H1 (cell line): ENCODE data around the gene DZIP1L. TPM values are rescaled to one million over a fixed set of nuclear protein-coding genes. Genes with fewer than 3 reads are reported as not detected.

ENCODE experiments used
- CTCF ChIA-PET: fragments of 300-600 bp; sonication (Branson Sonifier 250); formaldehyde crosslinking; loops from one replicate; lab custom pipeline; 2021; ENCODE audit not compliant: partially characterized antibody; lab: Charles Lee
- POLR2A ChIA-PET: fragments of 300-600 bp; sonication (Branson Sonifier 250); formaldehyde crosslinking; loops from one replicate; lab custom pipeline; 2021; ENCODE audit warnings: inconsistent platforms; ENCODE audit not compliant: partially characterized antibody; lab: Charles Lee
- DNase-seq, 2 experiments: peaks; one replicate each; pipeline versions ENCODE4 v3.0.0 to v3.0.0-alpha.2; 2010 to 2022; ENCODE audit warnings: low spot score in 2 of 2, low read depth in 1 of 2, mixed read lengths in 1 of 2
- FAIRE-seq: peaks from 2 replicates; lab custom pipeline; 2011; peaks lifted over from hg19 to GRCh38; lab: Jason Lieb, UNC
- H2AFZ ChIP-seq: 2 replicates; pipeline ENCODE4 v1.8.1; 2012; ENCODE audit warnings: low read length, inconsistent platforms
- H2AK5ac ChIP-seq: 2 replicates; pipeline ENCODE4 v1.6.1; 2013; ENCODE audit warnings: low read depth, low read length
- H2BK120ac ChIP-seq: replicated peaks from 2 replicates; pipeline ENCODE3; 2013; ENCODE audit warnings: low read depth, low read length, inconsistent platforms
- H2BK12ac ChIP-seq: 2 replicates; pipeline ENCODE4 v1.6.1; 2013; ENCODE audit warnings: low read depth, low read length
- H2BK15ac ChIP-seq: 2 replicates; pipeline ENCODE4 v1.6.1; 2013; ENCODE audit warnings: low read length
- H2BK20ac ChIP-seq: 2 replicates; pipeline ENCODE4 v1.6.1; 2013; ENCODE audit warnings: low read length
- H2BK5ac ChIP-seq: 2 replicates; pipeline ENCODE4 v1.6.1; 2013; ENCODE audit warnings: low read depth, low read length
- H3K14ac ChIP-seq: 2 replicates; pipeline ENCODE4 v1.6.1; 2013; ENCODE audit warnings: inconsistent platforms; ENCODE audit not compliant: insufficient read length
- H3K18ac ChIP-seq: 2 replicates; pipeline ENCODE4 v1.6.1; 2013; ENCODE audit warnings: low read length; ENCODE audit errors: extremely low read depth
- H3K23ac ChIP-seq: 2 replicates; pipeline ENCODE4 v1.6.1; 2013; ENCODE audit warnings: inconsistent platforms; ENCODE audit not compliant: insufficient read length
- H3K23me2 ChIP-seq: 2 replicates; pipeline ENCODE4 v1.6.1; 2013; ENCODE audit warnings: low read depth, low read length
- H3K27ac ChIP-seq: 2 replicates; pipeline ENCODE4 v1.6.1; 2011; ENCODE audit warnings: low read depth, low read length, inconsistent platforms
- H3K27me3 ChIP-seq, 4 experiments: replicated peaks in 1 of 4; 1 replicate in 1 of 4; 2 replicates in 3 of 4; pipeline versions ENCODE4 v1.6.1 to v1.8.1; 2011 to 2013; ENCODE audit warnings: low read length in 3 of 4, mild to moderate bottlenecking in 3 of 4, inconsistent platforms in 2 of 4, mixed read lengths in 2 of 4, moderate library complexity in 1 of 4; ENCODE audit not compliant: control insufficient read depth in 3 of 4, insufficient read depth in 3 of 4; ENCODE audit errors: extremely low read depth in 1 of 4
- H3K36me3 ChIP-seq, 4 experiments: 2 replicates each; pipeline versions ENCODE4 v1.6.1 to v1.8.1; 2011 to 2013; ENCODE audit warnings: mild to moderate bottlenecking in 4 of 4, low read length in 3 of 4, moderate library complexity in 2 of 4, control low read depth in 1 of 4, inconsistent platforms in 1 of 4; ENCODE audit not compliant: insufficient read depth in 4 of 4, control insufficient read depth in 2 of 4
- H3K4ac ChIP-seq: replicated peaks from 2 replicates; pipeline ENCODE3; 2013; ENCODE audit warnings: low read length, low read depth, mixed read lengths, inconsistent platforms; ENCODE audit not compliant: insufficient read length
- H3K4me1 ChIP-seq, 4 experiments: replicated peaks in 1 of 4; 1 replicate in 1 of 4; 2 replicates in 3 of 4; pipeline versions ENCODE4 v1.6.1 to v1.8.1; 2011 to 2013; ENCODE audit warnings: low read length in 3 of 4, inconsistent platforms in 2 of 4, mixed read lengths in 1 of 4; ENCODE audit not compliant: insufficient read depth in 4 of 4, control insufficient read depth in 3 of 4
- H3K4me2 ChIP-seq, 2 experiments: 2 replicates each; pipeline versions ENCODE4 v1.6.1 to v1.8.1; 2011 to 2013; ENCODE audit warnings: low read depth in 2 of 2, low read length in 2 of 2, control low read depth in 1 of 2, inconsistent platforms in 1 of 2, mild to moderate bottlenecking in 1 of 2; ENCODE audit not compliant: insufficient read depth in 1 of 2
- H3K4me3 ChIP-seq, 4 experiments: fragments of 200-600, 300-600 bp in 1 of 4; sonication (generic), shearing (Covaris generic), sonication (Bioruptor Twin) in 1 of 4; 2 replicates each; pipeline versions ENCODE4 v1.5.1 to v1.8.1; 2011 to 2016; ENCODE audit warnings: low read length in 4 of 4, low read depth in 3 of 4, control low read depth in 2 of 4, inconsistent platforms in 2 of 4, mild to moderate bottlenecking in 2 of 4, mixed read lengths in 1 of 4, moderate library complexity in 1 of 4; ENCODE audit not compliant: insufficient read depth in 2 of 4; ENCODE audit errors: extremely low read depth in 1 of 4
- H3K56ac ChIP-seq: replicated peaks from 2 replicates; pipeline ENCODE3; 2013; ENCODE audit warnings: low read depth, mild to moderate bottlenecking, mixed read lengths, low read length, inconsistent platforms; ENCODE audit not compliant: insufficient read length
- H3K79me1 ChIP-seq: 2 replicates; pipeline ENCODE4 v1.6.1; 2013; ENCODE audit warnings: low read depth, low read length, control low read depth
- H3K79me2 ChIP-seq, 2 experiments: 2 replicates each; pipeline versions ENCODE4 v1.6.1 to v1.8.1; 2012 to 2013; ENCODE audit warnings: low read length in 2 of 2, mild to moderate bottlenecking in 2 of 2, inconsistent platforms in 1 of 2; ENCODE audit not compliant: insufficient read depth in 2 of 2, control insufficient read depth in 1 of 2
- H3K9ac ChIP-seq, 4 experiments: replicated peaks in 1 of 4; 1 replicate in 1 of 4; 2 replicates in 3 of 4; pipeline versions ENCODE4 v1.6.1 to v1.8.1; 2011 to 2013; ENCODE audit warnings: low read depth in 3 of 4, low read length in 3 of 4, control low read depth in 2 of 4, mild to moderate bottlenecking in 2 of 4, moderate library complexity in 2 of 4, inconsistent platforms in 1 of 4; ENCODE audit errors: extremely low read depth in 1 of 4
- H3K9me3 ChIP-seq, 2 experiments: 2 replicates each; pipeline versions ENCODE4 v1.6.1 to v1.8.1; 2012 to 2013; ENCODE audit warnings: mild to moderate bottlenecking in 2 of 2, moderate library complexity in 2 of 2, control low read depth in 1 of 2, inconsistent platforms in 1 of 2, low read depth in 1 of 2, low read length in 1 of 2, mixed read lengths in 1 of 2; ENCODE audit not compliant: insufficient read depth in 2 of 2
- H4K20me1 ChIP-seq, 2 experiments: replicated peaks in 1 of 2; 2 replicates each; pipeline versions ENCODE3 to v1.8.1; 2011 to 2013; ENCODE audit warnings: inconsistent platforms in 2 of 2, low read length in 2 of 2, mild to moderate bottlenecking in 1 of 2; ENCODE audit not compliant: insufficient read depth in 2 of 2, control insufficient read depth in 1 of 2
- H4K5ac ChIP-seq: 2 replicates; pipeline ENCODE4 v1.6.1; 2013; ENCODE audit warnings: low read length, low read depth, mixed read lengths, inconsistent platforms; ENCODE audit not compliant: insufficient read length
- H4K8ac ChIP-seq: 2 replicates; pipeline ENCODE4 v1.8.0; 2013; ENCODE audit warnings: mild to moderate bottlenecking, moderate library complexity, low read length, inconsistent platforms; ENCODE audit not compliant: insufficient read depth; ENCODE audit errors: extremely low read depth
- H4K91ac ChIP-seq: replicated peaks from 2 replicates; pipeline ENCODE3; 2013; ENCODE audit warnings: low read length, mixed read lengths, inconsistent platforms; ENCODE audit not compliant: insufficient read length
- FOSL1 ChIP-seq: IDR thresholded peaks from 2 replicates; pipeline ENCODE4 v1.6.1; 2011; ENCODE audit warnings: mild to moderate bottlenecking, low read depth, low read length, moderate library complexity; ENCODE audit not compliant: insufficient read depth
- KDM1A ChIP-seq: fragments of 200-600, 300-600 bp; sonication (generic); IDR thresholded peaks from 2 replicates; pipeline ENCODE4 v1.7.1; 2016; ENCODE audit warnings: mild to moderate bottlenecking, low read length, borderline replicate concordance
- RAD21 ChIP-seq, 2 experiments: IDR thresholded peaks in 1 of 2; conservative IDR thresholded peaks in 1 of 2; 2 replicates each; pipeline ENCODE4 v1.6.1; 2011; ENCODE audit warnings: low read depth in 2 of 2, low read length in 2 of 2, improper control_type of control experiment in 1 of 2, inconsistent platforms in 1 of 2, mild to moderate bottlenecking in 1 of 2, moderate library complexity in 1 of 2
- WGBS, 2 experiments: shearing (Covaris generic) in 1 of 2; methylation state at CpG; one replicate each; pipeline versions ENCODE4 v1.1.6 to v1.1.7; 2013 to 2015; ENCODE audit warnings: low lambda C conversion rate in 2 of 2, mixed read lengths in 2 of 2, inconsistent platforms in 1 of 2, low coverage in 1 of 2, missing lambda C conversion rate in 1 of 2; ENCODE audit not compliant: insufficient replicate concordance in 2 of 2, insufficient coverage in 1 of 2, insufficient read length in 1 of 2; ENCODE audit errors: extremely low coverage in 1 of 2, missing lambda C conversion rate in 1 of 2; 5-methylcytosine and 5-hydroxymethylcytosine counted together
- polyA plus RNA-seq, 7 experiments: library from polyadenylated mRNA; depleted of rRNA in 3 of 7; stranded (reverse) in 5 of 7; unstranded in 2 of 7; fragments of >200 nt in 5 of 7; fragments of 200-250 nt in 2 of 7; gene quantifications; 1 replicate in 5 of 7; 2 replicates in 1 of 7; 4 replicates in 1 of 7; pipeline versions ENCODE4 v1.2.1 to v1.2.3, GENCODE V29; 2011 to 2013; ENCODE audit warnings: missing spikeins in 2 of 7, mixed read lengths in 2 of 7
- total RNA-seq: library from RNA; stranded (reverse); fragmentation: NEBNext Ultra II Directional; extraction: Animal tissue kit (Norgen Biotek cat#: 25700); gene quantifications from 2 replicates; pipeline ENCODE4 v1.2.1, GENCODE V29; 2021
- TF ChIP-seq, protein P1 (sequence below), 3 experiments: IDR thresholded peaks; 1 replicate in 2 of 3; 2 replicates in 1 of 3; pipeline versions ENCODE4 v1.5.1 to v1.6.1; 2011; ENCODE audit warnings: low read length in 3 of 3, mild to moderate bottlenecking in 3 of 3, inconsistent platforms in 2 of 3, low read depth in 1 of 3, moderate library complexity in 1 of 3; ENCODE audit not compliant: insufficient read depth in 1 of 3; ENCODE audit errors: control extremely low read depth in 1 of 3

The DZIP1L gene
- total and polyA plus RNA-seq, 2 of the 8 experiments (the other 6 are each of a cell fraction or from before 2014, with no cell fraction given): 6.5 to 8.3 TPM

DNA sequence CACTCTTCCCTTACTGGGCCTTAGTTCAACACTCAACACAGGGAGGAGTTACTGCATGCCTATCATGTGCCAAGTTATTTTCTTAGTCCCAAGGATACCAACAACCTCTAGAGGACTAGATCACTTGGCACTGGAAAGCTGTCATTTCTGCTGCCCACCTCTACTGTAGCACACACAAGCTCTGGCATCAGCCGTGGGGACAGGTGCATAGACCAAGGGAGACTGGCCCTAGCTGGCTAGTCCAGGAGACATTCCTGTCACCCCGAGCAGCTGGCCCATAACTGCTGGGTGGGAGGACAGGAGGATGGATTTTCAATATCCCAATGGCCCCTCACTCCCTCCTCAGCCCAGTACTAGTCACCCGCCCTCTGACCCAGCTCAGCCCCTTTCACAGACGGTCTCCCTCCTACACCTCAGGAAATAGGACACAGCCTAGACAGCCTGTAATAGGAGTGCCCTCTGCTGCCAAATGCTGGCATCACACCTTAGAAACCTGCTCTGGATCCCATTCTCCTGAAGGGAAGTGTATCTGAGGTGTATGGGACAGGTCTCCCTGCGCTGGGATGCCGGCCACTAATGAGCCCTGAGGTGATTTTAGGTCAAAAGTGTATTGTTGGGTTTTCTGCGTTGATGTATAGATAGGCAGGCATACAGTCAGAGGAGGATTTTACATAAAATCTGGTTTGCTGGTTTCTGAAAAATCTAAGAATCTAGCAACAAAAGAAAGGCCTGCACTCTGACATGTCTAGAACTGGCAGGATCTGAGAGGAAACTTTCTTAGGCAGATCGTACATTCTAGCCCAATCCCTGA lies 3.4 kb upstream of the DZIP1L start:
- Histone ChIP-seq H3K79me1 (no peaks in the 10 kb centered on the region), H3K23ac (no peak overlapping the region), H3K27me3 (no peaks in the 10 kb centered on the region), H3K14ac (no peak overlapping the region), H3K4me2 (no peak overlapping the region), H4K91ac (no peak overlapping the region), H3K4ac (no peak overlapping the region)
- CTCF ChIA-PET: interaction anchor here (0.6 to 8.2 kb wide), 33 partner anchors 9 to 442 kb away, joined by 3 to 232 read pairs (median 4); partner anchors contain the start of genes A4GNT, CLDN18 and DBR1
- TF ChIP-seq RAD21 (IDR thresholded peaks at IDR 0.05 in 1 of 2, conservative IDR thresholded peaks at IDR 0.05 in 1 of 2; ENCODE audit: low read depth in 2 of 2, low read length in 2 of 2) (peak; percentile 88 to 92), FOSL1 (no peak), KDM1A (no peak)
- TF ChIP-seq, protein P1, sequence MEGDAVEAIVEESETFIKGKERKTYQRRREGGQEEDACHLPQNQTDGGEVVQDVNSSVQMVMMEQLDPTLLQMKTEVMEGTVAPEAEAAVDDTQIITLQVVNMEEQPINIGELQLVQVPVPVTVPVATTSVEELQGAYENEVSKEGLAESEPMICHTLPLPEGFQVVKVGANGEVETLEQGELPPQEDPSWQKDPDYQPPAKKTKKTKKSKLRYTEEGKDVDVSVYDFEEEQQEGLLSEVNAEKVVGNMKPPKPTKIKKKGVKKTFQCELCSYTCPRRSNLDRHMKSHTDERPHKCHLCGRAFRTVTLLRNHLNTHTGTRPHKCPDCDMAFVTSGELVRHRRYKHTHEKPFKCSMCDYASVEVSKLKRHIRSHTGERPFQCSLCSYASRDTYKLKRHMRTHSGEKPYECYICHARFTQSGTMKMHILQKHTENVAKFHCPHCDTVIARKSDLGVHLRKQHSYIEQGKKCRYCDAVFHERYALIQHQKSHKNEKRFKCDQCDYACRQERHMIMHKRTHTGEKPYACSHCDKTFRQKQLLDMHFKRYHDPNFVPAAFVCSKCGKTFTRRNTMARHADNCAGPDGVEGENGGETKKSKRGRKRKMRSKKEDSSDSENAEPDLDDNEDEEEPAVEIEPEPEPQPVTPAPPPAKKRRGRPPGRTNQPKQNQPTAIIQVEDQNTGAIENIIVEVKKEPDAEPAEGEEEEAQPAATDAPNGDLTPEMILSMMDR (IDR thresholded peaks at IDR 0.05; ENCODE audit: control extremely low read depth in 1 of 3, insufficient read depth in 1 of 3, low read depth in 1 of 3, low read length in 3 of 3): peak; percentile 66 to 95 (median 87)
- TF ChIP-seq, all 59 proteins: peak for 2
- no peaks in the 10 kb centered on the region for H4K20me1 ChIP-seq
- peak overlapping the region; percentile 9; the same call in 1 of the 2 replicates for H2BK15ac ChIP-seq
- H4K8ac ChIP-seq: no peak overlapping the region
- H3K9ac ChIP-seq: no peak overlapping the region
- peaks cover 2 to 9% (median 5%) of the 10 kb centered on the region in 4 experiments; a peak in 4 of 7 replicates for H3K4me1 ChIP-seq
- H2BK120ac ChIP-seq: no peak overlapping the region
- POLR2A ChIA-PET: interaction anchor here (0.6 to 1.9 kb wide), 5 partner anchors 11 to 157 kb away, joined by 3 to 5 read pairs (median 4); partner anchors contain the start of gene DBR1
- peak in 1 of 2 experiments; percentile 94 for DNase-seq
- no peaks in the 10 kb centered on the region for H3K79me2 ChIP-seq
- H2BK20ac ChIP-seq: no peak overlapping the region
- peak; percentile 93 for FAIRE-seq
- H2BK12ac ChIP-seq: no peak overlapping the region
- WGBS, 2 experiments: 47% methylated on average over 8 of the region's 8 CpGs; no CpG with 5 or more reads in 1 of the 2 experiments
- no peak overlapping the region for H3K4me3 ChIP-seq
- no peak overlapping the region for H3K18ac ChIP-seq
- no peak overlapping the region for H2AK5ac ChIP-seq
- no peak overlapping the region for H3K56ac ChIP-seq
- H3K27ac ChIP-seq: no peak overlapping the region
- H2AFZ ChIP-seq: no peak overlapping the region
- H2BK5ac ChIP-seq: no peak overlapping the region
- H3K23me2 ChIP-seq: peaks cover 10% of the 10 kb centered on the region
- no peak overlapping the region for H4K5ac ChIP-seq
- H3K9me3 ChIP-seq: peaks cover 0 to 5% of the 10 kb centered on the region in 2 experiments; a peak in 1 of 4 replicates
- H3K36me3 ChIP-seq: no peaks in the 10 kb centered on the region
